22Rv1 (cell line): ENCODE measurements around the gene FOXD4L6.
"Not testable (repeated sequence)": the region's sequence is repeated elsewhere in the genome, so short reads cannot be mapped to it uniquely, and the experiment has no call there.

Experiments used
- H3K27ac ChIP-seq: fragments of 450-650 bp; 2 replicates; pipeline ENCODE4 v1.5.1; 2017
- CTCF ChIP-seq: fragments of 450-650 bp; IDR thresholded peaks from 2 replicates; pipeline ENCODE4 v1.5.1; 2017; ENCODE audit warnings: mild to moderate bottlenecking

FOXD4L6 gene

GRCh38 chr9:41098759-41099158 lies 29.7 kb downstream of the FOXD4L6 start:
- not testable (repeated sequence) for H3K27ac ChIP-seq

- H3K27ac ChIP-seq, result not testable (repeated sequence)
Observed at GRCh38 chr9:41095060-41095459, 33.4 kb downstream of the FOXD4L6 start.

- H3K27ac ChIP-seq, result not testable (repeated sequence)
Observed at GRCh38 chr9:41094010-41094773, 34.3 kb downstream of the FOXD4L6 start.

- not testable (repeated sequence) for H3K27ac ChIP-seq
Observed at GRCh38 chr9:41090922-41091321, 37.6 kb downstream of the FOXD4L6 start.

- not testable (repeated sequence) for H3K27ac ChIP-seq
Observed at GRCh38 chr9:41090386-41090785, 38.1 kb downstream of the FOXD4L6 start.

GRCh38 chr9:41088450-41089059 lies 39.9 kb downstream of the FOXD4L6 start:
- TF ChIP-seq CTCF, result peak; percentile 50
- H3K27ac ChIP-seq, result not testable (repeated sequence)

GRCh38 chr9:41087929-41088328 lies 40.6 kb downstream of the FOXD4L6 start:
- H3K27ac ChIP-seq, result not testable (repeated sequence)

GRCh38 chr9:41087157-41087780 lies 41.2 kb downstream of the FOXD4L6 start:
- not testable (repeated sequence) for H3K27ac ChIP-seq

GRCh38 chr9:41086685-41087084 lies 41.8 kb downstream of the FOXD4L6 start:
- not testable (repeated sequence) for H3K27ac ChIP-seq

- H3K27ac ChIP-seq, result not testable (repeated sequence)
Observed at GRCh38 chr9:41086215-41086614, 42.3 kb downstream of the FOXD4L6 start.

- not testable (repeated sequence) for H3K27ac ChIP-seq
Observed at GRCh38 chr9:41082358-41082757, 46.1 kb downstream of the FOXD4L6 start.

GRCh38 chr9:41079464-41079863 lies 49.0 kb downstream of the FOXD4L6 start:
- not testable (repeated sequence) for H3K27ac ChIP-seq

- H3K27ac ChIP-seq, result not testable (repeated sequence)
Observed at GRCh38 chr9:41077586-41077985, 50.9 kb downstream of the FOXD4L6 start.
